GM19043 (cell line): Measurements from ENCODE around the gene TTLL5.

Experiments
- ATAC-seq: cut with Tn5 transposase; IDR thresholded peaks from one replicate; pipeline ENCODE4 v1.9.1; 2021; ENCODE audit warnings: low read depth; ENCODE audit not compliant: unreplicated experiment

Gene TTLL5

GRCh38 chr14:75860561-75861160 is 199.6 kb downstream of the TTLL5 start:
- no peak for ATAC-seq

DNA sequence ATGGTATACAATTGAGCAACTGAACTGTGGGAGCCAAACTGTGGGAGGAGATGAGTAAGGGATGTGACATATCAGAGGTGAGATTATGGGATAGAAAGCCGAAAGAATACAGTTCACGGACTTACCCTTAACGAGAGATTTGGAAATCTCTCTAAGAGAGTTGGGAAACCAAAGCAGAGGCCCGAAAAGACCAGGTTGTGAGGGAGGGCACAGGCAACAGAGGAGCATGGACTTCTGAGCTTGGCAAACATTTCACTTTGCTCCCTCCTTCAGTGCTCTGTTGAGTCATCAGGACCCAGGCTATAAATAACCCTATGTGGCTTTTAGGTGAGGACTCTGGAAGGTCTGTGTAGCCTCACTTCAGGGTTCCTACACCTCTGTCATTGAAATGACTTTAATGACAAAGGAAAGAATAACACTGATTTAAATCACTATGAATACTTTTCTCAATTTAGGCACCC is 200.1 kb downstream of the TTLL5 start:
- no peak for ATAC-seq

- no peak for ATAC-seq
Measured at GRCh38 chr14:75863221-75863620, 202.2 kb downstream of the TTLL5 start.

DNA sequence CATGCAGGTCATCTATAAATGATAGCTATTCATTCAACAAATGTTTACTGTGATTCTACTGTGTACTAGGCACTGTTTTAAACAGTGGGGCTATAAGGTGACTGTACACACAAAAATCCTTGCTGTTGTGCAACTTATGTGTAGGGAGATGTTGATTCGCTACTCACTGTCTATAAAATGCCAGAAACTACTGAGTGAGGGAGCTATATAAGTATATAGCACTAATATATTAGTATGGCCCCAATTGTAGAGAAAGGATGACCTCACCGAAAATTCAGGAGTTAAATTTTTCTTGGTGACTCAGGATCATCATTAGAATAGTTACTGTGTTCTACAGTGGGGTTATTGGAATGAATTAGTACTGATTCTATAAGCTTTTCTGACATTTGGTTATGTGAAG is 203.3 kb downstream of the TTLL5 start:
- no peak for ATAC-seq

GRCh38 chr14:75865531-75865930 is 204.5 kb downstream of the TTLL5 start:
- no peak for ATAC-seq

DNA sequence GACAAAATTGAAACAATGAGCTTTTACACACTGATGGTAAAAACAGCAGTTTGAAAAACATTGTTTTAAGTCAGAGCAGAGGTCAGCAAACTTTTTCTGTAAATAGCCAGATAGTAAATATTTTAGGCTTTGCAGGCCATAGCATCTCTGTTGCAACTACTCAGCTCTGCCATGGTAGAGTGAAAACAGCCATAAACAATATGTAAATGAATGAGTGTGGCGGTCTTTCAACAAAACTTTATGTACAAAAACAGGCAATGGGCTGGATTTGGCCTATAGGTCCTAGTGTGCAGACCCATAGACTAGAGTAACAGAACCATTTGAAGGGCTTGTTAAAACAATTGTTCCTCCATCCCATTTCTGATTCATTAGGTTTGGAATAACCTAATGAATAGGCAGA is 205.9 kb downstream of the TTLL5 start:
- no peak for ATAC-seq

DNA sequence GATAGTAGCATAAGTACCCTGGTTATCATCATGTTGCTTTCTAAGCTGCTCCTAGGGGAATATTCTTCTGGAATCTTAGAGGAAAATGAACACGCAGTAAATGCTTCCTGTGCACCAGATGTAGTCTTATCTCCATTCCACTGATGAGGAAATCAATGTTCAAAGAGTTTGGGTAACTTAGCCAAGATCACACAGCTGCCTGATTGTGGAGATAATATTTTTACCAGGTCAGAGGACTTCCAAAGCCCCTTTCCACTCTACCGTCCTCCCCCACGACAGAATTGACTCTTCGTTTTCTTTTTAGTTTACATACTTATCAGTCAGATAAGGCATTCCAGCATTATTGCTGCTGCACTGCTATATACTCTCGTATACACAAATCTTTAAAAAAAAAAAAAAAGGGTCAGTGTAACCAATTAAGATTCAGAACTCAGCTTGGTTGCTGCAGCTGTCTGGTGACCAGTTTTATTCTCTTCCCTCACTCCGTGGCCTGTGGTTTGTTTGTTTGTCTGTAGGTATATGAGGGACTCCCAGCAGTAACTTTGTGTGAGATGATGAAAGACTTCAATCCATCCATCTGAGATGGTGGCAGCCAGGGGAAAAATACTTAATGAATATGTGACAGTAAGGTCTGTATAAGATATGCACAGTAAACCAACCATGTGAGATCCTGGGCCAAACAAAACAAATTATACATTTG is 210.3 kb downstream of the TTLL5 start:
- no peak for ATAC-seq

DNA sequence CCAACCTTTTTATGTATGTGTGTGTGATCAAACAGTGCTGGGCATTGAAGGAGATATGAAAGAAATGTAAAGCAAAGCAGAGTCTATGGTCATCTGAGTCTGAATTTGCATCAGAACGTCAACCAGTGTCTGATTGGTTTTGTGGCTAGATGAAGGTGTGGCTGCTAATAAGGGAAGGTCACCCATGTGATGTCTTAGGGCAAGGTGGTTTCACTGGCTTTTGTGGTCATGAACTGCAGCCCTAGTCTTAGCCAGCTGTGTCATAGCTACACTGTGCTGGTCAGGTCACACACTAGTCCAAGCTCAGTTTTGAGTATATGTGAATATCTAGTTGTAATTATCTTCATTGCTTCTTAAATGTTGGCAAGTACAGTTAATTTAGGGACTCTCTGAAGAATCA is 214.9 kb downstream of the TTLL5 start:
- peak; percentile 97 for ATAC-seq

- no peak for ATAC-seq
Measured at GRCh38 chr14:75876530-75876929, 215.5 kb downstream of the TTLL5 start.

- no peak for ATAC-seq
Measured at GRCh38 chr14:75877292-75877691, 216.2 kb downstream of the TTLL5 start.

GRCh38 chr14:75877884-75878283 is 216.8 kb downstream of the TTLL5 start:
- ATAC-seq: no peak

DNA sequence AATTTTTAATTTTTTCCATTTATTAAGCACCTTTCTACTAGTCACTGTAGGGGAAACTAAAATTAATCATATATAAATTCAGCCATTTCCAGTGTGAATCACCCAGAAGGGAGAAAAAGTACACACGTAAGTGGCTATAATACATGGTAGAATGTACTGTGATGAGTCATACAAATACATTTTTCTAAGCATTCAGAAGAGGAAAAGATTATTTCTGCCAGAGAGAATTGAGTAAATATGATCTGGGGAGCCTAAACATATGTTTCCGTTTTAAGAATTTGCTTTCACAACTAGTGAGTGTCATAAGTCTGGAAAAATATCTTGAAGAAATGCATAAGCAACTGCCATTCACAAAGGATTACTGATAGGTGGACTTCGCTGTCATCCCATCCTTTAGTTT is 218.0 kb downstream of the TTLL5 start:
- no peak for ATAC-seq

DNA sequence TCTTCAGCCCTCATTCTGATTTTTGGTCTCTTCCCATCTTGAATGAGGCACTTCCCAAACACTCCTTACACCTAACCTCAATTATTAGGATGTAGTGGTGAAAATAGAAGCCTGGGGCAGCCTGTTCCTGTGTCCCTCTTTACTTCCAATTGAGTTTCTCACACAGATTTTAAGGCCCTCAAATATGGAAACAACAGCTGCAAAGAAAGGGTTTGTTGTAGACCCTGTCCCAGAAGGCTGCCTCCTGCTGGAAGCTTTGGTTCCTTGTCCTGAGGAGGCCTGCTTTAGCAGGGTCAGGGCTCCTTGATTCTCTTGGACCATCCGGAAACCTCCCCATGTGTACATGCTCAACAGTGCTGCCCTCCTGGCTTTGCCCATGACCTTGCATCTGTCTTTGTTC is 219.5 kb downstream of the TTLL5 start:
- ATAC-seq: no peak

DNA sequence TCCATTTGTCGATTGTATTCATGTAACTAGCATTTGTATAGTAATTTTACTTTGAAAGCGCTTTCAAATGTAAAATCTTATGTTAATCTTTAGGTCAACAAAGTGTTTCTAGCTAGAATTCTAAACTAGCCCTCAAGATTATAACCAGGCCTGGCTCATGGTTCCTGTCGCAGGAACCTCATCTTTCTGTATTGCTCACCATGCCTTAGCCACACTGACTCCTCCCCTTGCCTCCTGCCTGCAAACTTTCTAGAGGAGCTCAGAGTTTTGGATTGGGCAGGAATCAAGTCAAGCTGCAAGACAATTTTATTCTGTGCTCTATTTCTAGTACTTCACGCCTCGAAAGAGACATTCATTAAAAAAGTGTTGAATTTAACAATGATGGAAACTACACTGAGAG is 220.9 kb downstream of the TTLL5 start:
- no peak for ATAC-seq

DNA sequence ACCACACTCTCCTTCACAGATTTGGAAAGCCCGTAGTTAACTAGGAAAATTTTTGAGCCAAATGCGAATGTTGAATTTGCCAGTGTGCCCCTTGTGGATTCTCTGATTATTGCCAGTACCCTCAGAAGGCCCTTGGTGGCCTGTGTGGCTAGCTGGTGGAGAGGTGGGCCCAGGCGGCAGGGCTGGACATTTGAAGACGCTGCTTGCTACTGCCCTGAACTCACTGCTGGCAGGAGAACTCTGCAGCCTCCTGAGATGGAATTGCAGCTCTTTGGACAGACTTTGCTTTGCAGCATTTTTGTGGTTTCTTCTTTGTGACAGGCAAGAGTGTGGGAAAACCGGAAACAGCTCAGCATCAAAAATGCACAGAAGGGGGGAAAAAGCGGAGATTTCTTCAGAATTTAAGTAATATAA is 223.2 kb downstream of the TTLL5 start:
- ATAC-seq: no peak

DNA sequence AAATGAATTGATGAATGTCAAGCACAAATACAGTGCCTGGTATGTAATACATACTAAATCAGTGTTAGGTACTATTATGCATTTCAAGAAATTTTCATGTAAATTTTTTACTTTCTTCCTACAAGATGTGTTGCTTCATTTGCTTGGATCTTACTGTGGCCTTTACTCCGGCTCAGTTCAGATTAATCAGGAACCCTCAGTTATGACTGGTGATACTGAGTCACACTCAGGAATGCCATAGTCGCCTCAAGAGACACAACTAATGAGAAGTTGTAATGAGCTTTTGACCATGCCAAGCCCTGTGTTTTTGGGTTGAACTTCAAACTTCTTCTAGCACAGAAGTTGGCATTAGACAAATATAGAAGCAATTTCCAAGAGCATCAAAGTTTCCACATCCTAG is 224.8 kb downstream of the TTLL5 start:
- no peak for ATAC-seq

DNA sequence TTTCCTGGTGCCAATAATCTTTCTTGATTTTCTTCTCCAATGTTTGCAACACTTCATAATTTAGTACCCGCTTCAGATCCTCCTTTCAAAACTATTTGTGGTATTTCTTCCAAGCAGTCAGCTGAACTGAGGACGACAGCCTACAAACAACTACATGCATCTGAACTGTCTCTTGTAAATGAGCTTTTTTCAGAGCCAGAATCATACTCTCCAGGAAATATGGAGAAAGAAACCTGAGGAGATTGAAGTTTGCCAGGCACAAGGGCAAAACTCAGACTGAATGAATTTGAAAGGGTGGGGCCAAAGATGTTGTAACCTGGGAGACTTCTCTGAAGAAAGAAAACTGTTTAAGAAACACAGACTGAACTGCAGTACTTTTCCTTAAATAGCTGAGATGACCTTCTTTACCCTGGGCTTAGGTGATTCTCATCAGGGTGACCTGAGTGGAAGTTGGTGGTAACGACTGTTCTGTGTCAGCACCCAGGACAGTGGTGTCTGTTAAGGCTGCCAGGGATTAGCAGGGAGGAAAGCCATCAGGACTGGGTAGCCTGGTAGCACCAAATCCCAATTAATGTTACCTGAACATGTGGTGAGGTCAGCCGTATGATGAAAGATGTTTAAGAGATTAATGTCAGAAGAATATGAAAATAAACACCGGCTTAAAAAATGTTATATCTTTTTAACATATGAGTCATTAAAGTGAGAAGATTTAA is 225.7 kb downstream of the TTLL5 start:
- ATAC-seq: no peak

DNA sequence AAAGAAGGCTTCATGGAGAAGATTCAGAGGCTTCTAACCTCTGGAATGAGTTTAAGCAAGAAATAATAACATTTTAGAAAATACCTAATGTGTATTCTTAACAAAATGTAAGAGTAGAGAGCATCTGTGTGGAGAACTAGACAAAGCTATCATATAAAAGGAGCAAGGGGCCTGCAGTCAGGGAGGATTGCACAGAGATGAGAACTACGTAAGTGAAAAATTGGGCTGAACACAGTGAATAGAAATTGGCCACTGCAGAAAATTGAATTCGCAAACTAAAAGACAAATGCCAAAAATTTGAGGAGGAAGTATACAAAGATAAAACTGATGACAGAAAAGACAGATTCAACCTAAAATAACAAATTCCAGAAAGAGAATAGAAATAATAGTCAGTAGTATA is 227.9 kb downstream of the TTLL5 start:
- no peak for ATAC-seq

DNA sequence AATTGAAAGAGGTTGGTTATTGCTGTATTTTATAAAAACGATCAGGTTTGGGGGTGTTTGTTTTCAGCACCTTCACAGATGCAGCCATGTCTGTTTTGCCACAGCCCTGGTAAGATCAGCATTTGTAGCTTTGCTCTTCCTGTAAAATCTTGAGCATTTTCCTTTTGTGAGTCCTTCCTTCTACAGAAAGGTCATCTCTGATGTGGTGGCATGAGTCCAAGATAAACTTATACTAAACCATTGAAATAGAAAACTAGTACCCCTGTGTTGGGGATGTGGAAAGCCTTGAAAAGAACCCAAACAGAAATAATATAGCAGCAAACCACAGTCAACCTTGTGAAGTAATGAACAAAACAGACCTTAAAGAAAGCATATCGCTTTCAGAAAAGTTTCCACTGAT is 235.3 kb downstream of the TTLL5 start:
- no peak for ATAC-seq

GRCh38 chr14:75904311-75904710 is 243.3 kb downstream of the TTLL5 start:
- no peak for ATAC-seq

DNA sequence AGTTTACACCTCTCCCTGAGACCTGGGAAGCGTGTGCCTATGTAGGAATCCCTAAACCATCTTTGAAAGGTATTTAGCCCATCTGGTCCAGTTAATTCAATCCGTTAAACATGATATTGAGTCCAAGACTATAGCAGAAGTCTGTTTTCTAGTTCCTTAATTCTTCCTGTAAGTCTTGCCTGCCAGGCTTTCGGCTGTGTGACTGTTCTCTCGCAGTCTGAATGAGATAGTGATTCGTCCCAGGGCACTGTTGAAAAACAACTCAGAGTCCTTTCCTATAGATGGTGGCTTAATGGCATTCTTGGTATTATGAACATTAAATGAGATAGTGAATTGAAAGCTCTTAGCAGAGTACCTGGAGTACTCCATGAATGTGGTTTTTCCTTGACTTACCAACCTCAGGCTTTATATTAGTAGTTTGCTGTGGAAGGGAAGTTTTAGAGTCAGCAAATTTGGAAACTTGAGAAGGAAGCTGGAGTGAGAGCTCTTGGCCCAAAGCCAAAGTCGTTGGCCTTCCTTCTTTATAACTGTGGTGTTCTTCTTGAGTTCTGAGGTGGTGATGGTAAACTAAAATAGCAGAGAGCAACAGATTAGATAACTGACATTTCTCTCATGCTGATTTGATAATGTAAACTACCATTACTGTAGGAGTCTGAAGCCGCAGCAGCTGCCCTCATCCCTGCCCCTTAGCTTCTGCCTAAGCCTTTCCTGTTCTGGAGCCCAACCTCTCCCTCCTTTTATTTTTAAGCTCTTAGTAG is 244.3 kb downstream of the TTLL5 start:
- no peak for ATAC-seq
